NCI-H1930 (cell line): Measurements from ENCODE around the gene CHCHD3.
A peak's percentile ranks its signal among the peaks of the same experiment; 100 is the strongest.
"Not testable (repeated sequence)": the region's sequence is repeated elsewhere in the genome, so short reads cannot be mapped to it uniquely, and the experiment has no call there.

Source experiments
- DNase-seq, 2 experiments: peaks; one replicate each; lab custom pipeline; 2025; lab: John Stamatoyannopoulos, UW

Gene CHCHD3

DNA sequence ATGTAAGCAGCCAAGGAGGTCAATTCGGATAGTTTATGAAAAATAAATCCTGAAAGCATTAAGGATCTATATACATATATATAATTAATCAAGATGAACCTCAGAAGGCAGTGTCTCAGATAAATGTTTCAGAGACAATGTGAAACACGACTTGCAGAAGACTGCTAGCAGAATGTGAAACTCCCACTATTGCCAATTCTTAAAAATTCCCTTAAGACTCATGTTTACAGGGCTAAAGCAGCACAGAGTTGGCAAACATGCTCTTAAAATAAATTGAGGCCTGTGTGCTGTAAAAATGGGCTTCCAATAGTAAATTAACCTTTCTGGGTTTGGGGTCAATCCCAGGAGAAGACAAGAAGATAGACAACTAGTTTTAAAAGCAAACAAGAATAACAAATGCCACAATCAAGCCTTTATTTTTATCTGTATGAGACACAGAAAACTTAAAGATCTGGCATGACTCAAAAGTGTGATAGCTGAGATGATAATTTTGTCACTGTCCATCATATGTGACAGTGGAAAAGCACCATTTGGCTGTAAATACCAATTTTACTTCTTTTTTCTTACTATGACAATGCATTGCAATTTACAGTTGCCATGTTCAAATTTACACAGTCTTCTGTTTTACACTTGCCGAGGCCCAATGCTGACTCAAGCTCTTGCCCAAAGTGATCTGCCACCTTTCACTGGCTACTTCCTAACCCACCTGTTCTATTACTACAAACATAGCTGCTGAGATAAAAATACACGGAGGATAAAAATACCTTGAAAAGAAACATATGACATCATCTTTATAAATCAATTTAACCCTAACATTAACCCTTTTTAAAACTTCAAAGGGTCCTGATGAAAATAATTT lies 78.6 kb downstream of the CHCHD3 start:
- peak in 1 of 2 experiments; percentile 2 for DNase-seq

DNA sequence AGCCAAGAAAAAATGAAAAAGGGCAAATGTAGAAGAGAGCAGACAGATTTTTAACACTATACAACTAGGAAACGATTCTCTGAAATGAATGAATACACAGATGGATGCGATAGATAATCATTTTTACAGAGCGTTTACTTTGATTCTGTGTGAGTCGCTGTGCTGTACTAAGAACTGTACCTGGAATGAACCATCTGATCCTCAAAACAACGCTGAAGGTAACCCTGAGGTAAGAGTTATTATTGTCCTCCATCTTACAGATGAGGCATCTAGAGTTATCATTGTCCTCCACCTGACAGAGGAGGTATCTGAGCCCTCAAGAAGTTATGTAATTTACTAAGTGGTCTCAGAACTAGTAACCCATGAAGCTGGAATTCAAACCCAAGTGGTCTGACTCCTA lies 80.2 kb downstream of the CHCHD3 start:
- DNase-seq: no peak

DNA sequence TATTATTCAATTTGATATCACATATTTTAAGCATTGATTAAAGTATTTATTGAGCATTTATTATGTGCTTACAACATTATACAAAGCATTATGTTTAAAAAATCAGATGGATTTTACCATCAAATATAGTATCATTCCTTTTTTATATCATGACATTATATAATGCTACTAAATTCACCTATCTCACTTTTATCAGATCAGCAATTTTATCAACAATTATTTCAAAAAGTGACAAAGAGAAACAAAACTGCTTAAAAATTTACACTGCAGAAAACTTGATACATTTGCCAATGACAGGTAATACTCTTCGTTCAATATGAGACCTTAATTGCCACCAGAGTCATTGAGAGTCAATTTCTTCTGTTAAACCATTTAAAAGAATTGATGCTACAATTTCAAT lies 82.0 kb downstream of the CHCHD3 start:
- no peak for DNase-seq

DNA sequence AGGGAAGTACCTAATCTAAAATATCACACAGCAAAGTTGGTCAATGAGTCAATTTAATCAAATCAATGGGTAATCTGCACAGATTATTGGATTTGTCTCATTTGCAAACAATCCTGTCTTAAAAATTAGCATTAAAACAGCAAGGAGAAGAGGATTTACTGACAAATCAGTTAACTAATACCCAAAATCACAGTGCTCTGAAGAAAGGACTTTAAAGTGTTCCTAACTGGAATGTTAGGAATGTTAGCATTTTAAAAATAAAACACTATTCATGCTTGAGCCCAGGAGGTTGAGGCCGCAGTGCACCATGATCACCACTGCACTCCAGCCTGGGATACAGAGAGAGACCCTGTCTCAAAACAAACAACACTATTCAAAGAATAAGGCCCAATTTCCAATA lies 83.1 kb downstream of the CHCHD3 start:
- no peak for DNase-seq

DNA sequence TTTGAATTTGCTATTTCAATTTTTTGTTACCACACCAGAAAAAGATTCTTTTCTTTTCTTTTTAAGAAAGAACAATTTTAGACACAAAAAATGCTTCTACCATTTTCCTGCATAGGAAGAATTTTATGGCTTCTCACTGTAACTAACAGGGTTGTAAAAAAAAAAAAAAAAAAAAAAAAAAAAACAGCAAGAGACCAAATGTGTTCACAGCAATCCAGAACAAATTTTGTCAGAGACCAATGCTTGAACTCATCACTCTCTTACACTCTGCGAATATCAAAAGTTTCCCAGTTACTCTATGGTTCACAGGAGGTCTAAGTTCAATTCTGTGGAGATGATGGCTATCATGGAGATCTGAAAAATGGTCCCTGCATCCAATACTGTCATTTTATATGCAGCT lies 84.4 kb downstream of the CHCHD3 start:
- DNase-seq: no peak

DNA sequence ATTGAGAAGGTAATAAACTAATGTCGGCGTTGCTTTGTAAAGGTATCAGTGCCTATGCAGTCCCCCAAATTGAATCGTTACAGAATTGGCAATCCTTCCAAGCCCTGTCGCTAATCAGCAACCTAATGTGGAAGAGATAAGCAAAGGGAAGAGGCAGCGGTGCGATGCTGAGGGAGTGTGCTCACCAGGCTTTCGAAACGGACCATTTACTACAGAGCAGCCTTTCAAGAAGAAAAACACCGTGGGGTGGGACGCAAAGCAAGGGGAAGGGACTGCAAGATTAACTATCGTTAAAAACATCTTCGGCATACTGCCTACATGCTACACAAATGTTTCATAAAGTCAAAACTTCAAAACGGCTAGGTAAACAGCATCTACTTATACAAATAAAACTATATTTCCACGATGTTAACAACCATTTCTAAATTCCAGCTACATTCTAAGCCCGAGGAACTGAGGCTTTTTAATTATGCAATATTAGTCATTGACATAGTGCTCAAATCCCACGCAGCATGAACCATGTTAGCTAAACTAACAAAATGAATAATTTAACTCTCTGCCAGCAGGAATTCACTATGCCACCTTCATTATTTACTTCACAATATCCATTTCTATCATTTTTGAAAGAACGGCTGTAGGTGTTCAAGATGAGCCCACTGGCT lies 85.2 kb downstream of the CHCHD3 start:
- no peak for DNase-seq

DNA sequence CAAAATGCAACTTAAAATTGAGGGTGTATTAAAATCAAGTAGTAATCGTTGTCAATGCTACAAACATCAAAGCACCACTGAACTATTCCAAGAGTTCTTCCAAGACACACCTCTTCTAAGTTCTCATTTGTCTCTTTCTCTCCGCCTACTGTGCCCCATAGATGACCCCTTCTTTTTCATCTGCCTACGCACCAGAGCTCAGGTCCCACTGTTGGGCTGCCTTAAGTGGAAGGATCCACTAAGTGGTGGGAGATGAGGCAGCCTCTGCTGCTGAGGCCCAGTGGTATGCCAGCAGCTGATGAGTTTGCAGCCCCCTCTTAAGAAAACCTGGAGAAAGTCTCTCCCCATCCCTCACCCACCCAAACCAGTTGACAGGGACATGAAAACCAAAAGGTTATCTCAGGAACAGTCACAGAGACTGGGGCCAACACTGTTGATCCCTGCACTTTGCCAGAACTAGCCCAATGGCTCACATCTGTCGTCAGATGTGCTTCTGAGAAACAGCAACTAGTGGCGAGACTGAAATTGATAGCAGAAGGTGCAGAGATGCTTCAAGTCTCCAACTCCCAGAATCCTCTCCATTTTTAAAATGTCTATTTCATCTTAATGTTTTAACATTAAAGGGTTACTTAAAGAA lies 88.4 kb downstream of the CHCHD3 start:
- DNase-seq: no peak

DNA sequence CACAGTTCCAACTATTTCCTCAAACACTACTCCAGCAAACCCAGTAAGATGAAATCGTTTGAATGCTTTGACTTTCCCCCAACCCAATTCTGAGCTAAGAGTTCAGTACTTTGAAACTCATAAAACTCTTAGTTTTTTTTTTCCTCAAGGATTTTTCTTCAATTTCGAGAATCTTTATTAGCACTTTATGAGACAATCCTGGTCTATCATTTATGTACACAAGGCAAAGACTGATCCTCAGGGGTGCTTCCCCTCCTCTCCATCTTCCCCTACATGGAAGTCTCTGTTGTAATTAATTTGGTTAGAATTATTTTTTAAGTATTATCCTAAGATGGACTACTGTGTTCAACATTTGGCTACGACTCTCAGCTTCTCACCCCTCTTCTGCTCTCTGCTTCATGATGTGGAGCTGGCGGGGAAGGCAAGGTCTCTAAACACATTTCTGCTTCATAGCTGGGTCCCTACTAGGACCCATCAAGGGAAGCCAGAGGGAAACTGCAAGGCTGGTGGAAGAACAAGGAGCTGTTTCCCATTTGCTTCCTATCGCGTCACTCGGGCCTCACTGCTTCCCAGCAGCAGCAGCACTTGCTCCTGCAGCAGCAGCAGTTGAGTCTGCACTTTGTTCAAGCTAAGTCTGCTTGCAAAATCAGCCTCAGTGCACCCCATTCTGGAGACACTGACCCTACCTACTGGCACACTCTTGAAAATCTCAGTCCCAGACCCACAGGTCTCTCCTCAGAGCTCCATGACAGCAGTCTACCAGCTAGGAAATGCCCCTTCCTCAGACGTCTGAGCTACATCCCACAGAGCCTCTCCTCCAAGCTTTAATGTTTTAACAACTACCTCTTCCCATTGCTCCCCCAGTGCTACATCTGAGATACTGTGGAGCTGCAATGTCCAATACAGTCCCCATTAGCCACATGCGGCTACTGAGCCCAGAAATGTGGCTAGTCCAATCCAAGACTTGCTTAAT lies 90.0 kb downstream of the CHCHD3 start:
- no peak for DNase-seq

DNA sequence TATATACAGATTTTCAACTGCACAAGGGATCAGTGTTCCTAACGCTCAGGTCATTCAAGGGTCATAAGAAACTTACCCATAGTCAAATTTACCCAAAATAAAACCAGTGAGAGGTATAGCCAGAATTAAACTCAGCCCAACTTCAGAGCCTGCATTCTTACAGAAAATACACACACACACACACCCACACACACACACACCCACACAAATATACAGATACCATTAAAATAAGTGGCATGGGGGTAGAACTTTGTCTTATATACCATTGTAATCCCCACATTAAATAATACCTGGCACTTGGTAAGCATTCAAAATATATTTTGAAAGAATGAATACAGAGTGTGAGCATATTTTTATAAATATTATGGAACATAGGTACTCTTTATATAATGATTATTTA lies 93.8 kb downstream of the CHCHD3 start:
- no peak for DNase-seq

DNA sequence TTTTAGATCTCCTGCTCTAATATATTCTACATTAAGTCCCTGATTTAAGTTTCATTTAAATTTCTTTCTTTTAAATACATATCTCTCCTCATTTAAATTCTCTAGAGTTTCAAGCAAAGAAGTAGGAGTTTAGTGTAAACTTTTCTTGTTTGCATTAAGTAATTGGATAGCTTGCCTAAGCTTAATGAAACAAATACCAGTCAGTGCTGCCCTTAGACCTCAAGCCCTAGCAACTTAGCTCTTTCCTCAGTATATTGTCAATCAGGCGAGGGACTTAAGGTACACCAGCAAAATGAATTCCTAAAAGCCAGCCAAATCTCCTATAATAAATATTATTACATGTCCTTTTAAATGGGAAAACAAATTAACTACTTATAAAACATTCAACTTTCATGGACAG lies 101.5 kb downstream of the CHCHD3 start:
- no peak for DNase-seq

DNA sequence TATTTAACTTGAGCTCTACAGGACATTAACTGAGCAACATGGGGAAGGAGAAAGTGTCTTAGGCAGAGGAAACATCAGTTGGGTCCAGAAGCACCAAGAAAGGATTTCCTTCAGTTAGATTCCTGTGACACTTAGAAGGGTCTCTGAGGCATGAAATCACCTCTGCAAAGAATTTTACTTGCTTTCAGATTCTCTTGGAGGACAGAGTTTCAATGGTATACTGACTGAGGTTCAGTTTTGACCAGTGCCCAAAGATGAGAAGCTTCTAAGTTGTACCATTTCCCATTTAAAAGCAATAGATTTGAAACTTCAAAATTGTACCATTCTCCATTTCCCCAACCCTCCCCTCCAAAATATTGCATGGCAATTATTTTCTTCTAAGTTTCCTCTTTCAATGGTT lies 102.4 kb downstream of the CHCHD3 start:
- no peak for DNase-seq

DNA sequence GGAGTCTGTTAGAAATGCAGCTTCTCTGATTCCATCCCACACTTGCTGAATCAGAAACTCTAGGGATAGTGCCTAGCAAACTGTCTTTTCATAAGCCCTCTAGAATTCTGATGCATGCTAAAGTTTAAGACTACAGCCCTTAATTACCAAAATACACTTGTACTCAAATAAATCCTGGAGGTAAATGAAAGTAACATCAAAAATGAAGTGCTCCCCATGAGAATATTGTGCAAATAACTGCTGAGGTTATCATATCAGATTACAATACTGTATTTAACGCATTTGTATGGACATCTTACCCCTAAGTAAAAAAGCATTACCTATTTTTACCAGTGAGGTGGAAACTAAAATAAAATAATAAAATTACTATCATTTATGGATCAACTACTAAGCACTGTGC lies 104.7 kb downstream of the CHCHD3 start:
- no peak for DNase-seq

DNA sequence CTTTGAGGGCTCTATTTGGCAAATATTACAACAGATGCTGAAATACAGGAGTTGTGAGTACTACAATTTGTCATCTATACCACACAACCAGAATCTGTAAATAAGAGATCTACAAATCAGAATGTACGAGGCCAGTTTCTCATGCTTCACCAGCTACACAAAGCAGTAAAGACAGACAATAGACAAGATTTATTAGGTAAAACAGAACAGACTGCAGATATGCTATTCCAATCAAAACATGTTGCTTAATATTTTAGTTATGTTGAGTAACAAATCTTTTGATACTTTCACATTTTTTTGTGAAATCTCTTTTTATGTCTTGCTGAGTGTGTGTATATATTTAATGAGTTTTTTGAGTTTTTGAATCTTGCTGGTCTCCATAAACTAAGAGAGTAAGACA lies 109.1 kb downstream of the CHCHD3 start:
- no peak for DNase-seq

DNA sequence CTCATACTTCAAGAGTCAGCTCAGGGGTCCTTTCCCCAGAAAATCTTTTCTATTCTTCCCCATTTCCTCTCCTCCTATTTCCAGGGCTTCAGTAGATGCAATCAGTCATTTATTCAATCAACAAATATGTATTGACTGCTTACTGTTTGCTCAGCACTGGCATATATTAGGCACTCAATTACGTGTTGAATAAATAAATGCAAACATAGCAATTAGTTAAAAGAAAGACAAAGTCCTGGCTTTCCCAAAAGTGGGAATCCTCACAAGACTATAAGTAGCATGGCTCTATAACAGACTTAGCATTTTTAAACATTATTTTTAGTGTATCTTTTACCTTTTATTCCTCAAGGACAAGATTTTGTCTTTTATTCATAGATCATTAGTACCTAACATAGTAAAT lies 111.6 kb downstream of the CHCHD3 start:
- DNase-seq: no peak

DNA sequence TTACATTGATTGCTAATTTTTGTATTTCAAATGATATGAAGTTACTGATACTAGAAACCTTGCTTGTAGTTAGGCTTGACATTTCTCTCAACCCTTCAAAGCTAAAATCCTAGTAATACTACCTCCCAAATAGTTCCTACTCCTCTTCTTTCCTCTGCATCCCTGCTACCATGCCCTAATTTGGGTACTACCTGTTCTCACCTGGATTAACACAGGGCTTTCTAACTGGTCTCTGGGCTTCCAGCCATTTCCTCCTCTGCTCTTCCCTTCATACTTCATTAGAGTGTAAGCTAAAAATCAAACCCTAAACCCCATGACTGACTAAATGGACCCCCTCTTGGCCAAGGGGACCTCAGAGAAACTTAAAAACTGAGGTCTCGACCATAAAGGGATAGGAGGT lies 112.4 kb downstream of the CHCHD3 start:
- DNase-seq: no peak

DNA sequence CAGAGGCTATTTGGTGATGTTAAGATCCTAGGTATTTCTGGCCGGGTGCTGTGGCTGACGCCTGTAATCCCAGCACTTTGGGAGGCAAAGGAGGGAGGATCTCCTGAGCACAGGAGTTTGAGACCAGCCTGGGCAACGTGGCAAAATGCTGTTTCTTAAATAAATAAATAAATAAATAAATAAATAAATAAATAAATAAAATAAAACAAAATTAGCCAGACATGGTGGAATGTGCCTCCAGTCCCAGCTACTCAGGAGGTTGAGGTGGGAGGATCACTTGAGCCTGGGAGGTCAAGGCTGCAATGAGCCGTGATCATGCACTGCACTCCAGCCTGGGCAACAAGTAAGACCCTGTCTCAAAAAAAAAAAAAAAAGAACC lies 114.4 kb downstream of the CHCHD3 start:
- not testable (repeated sequence) for DNase-seq

DNA sequence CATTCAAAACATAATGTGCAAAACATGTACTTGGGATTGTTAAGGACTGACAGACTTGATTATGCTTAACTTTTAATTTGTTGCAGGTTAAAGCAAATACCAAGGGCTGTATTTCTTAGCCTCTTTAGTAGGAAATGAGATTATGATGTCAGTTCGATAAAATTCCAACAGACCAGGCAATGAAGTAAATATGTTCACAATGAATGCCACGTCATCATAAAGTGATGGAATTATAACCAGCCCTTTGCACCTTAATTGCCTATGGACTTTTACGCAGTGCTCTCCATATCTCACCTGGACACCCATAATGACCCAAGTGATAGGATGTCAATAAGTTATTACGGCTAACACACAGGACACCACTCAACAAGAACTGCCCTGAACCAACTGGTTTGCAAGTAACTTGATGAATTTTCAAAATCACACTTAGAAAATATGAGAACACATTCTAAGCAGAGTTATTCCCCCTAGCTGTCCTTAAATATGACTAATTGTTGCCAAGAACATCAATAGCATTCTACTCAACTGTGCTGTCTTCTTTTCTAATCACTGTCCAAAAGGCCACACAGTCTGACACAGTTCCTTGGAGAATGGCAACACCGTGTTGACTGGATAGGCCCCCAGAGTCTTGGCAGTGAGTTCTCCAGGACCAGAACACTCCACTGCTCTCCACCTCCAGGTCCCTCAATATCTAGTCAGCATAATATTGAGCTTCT lies 115.0 kb downstream of the CHCHD3 start:
- no peak for DNase-seq

DNA sequence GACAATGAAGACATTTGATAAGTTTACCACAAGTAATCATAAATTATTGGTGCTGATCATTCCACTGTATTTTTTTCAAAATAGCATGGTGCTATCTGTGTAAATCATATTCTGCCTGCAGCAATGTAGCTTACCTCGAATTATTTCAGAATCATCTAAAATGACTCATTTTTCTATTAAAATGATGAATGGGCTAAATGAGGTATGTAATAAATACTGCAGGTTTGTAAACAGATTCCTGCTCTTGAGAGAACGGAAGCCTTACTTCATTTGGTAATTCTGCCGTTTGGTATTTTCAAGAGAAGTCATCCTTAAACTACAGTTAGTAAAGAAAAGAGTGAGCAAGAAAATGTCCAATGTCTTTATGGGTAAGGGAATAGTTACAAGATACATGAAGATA lies 115.9 kb downstream of the CHCHD3 start:
- no peak for DNase-seq

DNA sequence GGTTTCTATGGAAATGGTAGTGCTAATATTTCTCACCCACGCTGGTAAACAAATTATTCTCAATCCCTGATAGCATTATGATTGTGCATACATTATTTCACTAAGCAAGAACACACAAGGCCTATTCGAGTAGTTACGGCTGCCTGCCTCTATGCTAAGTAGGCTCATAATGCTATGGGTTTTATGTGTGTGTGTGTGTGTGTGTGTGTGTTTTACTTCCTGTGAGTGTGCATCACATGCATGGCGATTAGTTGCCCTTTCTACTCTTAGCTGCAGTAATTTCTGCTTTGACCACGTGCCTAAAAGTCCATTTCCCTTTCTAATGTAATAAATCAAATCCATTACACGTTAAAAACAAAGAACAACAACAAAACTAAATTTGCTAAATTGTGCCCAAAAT lies 117.0 kb downstream of the CHCHD3 start:
- no peak for DNase-seq

DNA sequence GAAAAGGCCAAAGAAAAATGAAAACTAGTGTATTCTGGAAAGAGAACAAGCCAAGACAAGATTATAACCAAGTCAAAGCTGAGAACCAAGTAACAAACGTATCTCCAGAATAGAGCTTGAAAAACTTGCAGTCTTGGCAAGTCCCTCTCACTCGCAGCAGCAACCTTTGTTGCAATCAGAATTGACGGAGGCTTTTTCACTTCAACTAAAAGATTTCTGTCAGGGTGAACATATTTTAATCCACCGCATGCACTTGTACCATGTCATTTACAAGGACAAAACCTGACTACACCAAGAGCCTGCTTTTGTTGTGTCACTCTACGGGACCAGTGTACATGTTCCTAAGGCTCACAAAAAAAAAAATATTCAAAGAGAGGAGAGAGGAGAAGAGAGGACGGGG lies 122.0 kb downstream of the CHCHD3 start:
- DNase-seq: no peak

DNA sequence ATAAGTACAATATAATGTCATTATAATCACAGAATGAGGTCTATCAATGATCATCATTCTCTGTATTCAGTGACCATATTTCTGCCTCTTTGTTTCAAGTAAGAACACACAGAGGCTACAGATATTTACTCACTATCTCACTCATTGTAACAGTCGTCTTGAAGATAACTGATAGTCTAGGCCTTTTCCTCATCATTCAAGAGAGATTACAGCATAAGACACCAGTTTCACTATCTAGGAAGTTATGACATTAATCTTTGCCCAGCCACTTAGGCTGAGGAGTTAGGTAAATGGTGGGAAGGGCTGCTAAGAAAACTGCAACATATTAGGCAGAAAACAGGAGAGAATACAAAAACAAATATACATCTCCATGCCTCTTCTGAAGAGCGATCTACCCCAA lies 125.3 kb downstream of the CHCHD3 start:
- DNase-seq: no peak
